Heart right ventricle (tissue), 16 donors: ENCODE results near the gene RAB14. TPM values are rescaled to one million over a fixed set of nuclear protein-coding genes. Genes with fewer than 3 reads are reported as not detected.
A peak's percentile ranks its signal among the peaks of the same experiment; 100 is the strongest.

Source experiments
- ATAC-seq, 8 donors: fragments of 200-7000 bp; cut with Tn5 transposase; one replicate each; pipeline ENCODE4 v1.9.1; 2020; ENCODE audit warnings: mild to moderate bottlenecking in 8 of 8, moderate library complexity in 8 of 8, moderate number of reproducible peaks in 1 of 8
- DNase-seq, 2 donors: peaks; one replicate each; pipeline ENCODE4 v3.0.0-alpha.2; 2020
- H3K27ac ChIP-seq, 10 donors: fragments of 200-600 bp; sonication (generic) in 2 of 10; one replicate each; pipeline versions ENCODE4 v1.5.0 to v1.8.0; 2020 to 2022; ENCODE audit warnings: mild to moderate bottlenecking in 3 of 10
- H3K27me3 ChIP-seq, 7 donors: fragments of 200-600 bp; one replicate each; pipeline ENCODE4 v1.8.0; 2021 to 2022; ENCODE audit warnings: mild to moderate bottlenecking in 2 of 7
- H3K36me3 ChIP-seq, 9 donors: fragments of 200-600 bp; sonication (generic) in 1 of 9; one replicate each; pipeline versions ENCODE4 v1.5.0 to v1.8.0; 2020 to 2022; ENCODE audit warnings: mild to moderate bottlenecking in 2 of 9
- H3K4me1 ChIP-seq, 9 donors: fragments of 200-600 bp; sonication (generic) in 1 of 9; one replicate each; pipeline versions ENCODE4 v1.5.0 to v1.8.0; 2020 to 2022; ENCODE audit warnings: mild to moderate bottlenecking in 4 of 9
- H3K4me3 ChIP-seq, 10 donors: fragments of 200-600 bp; sonication (generic) in 2 of 10; one replicate each; pipeline versions ENCODE4 v1.5.0 to v1.8.0; 2020 to 2022; ENCODE audit warnings: mild to moderate bottlenecking in 7 of 10, moderate library complexity in 2 of 10
- H3K9me3 ChIP-seq, 11 donors: fragments of 200-600 bp in 10 of 11; sonication (generic) in 2 of 11; one replicate each; pipeline versions ENCODE4 v1.5.0 to v1.8.0; 2013 to 2022; ENCODE audit warnings: mild to moderate bottlenecking in 2 of 11, control low read depth in 1 of 11, moderate library complexity in 1 of 11
- CTCF ChIP-seq, 9 donors: fragments of 200-600 bp; sonication (generic) in 2 of 9; IDR thresholded peaks; one replicate each; pipeline versions ENCODE4 v1.5.0 to v1.8.0; 2021 to 2022; ENCODE audit warnings: antibody characterized with exemption in 9 of 9, mild to moderate bottlenecking in 5 of 9, moderate library complexity in 1 of 9
- WGBS, 2 donors: extraction: QIAGEN DNeasy Blood & Tissue Kit; methylation state at CpG; one replicate each; pipeline ENCODE4 v1.1.7; 2013; ENCODE audit warnings: inconsistent platforms in 1 of 2; 5-methylcytosine and 5-hydroxymethylcytosine counted together
- intact Hi-C, 10 donors: fragments of 100-400 bp; cut with DNase I; formaldehyde crosslinking; loops; one replicate each; pipeline versions ENCODE4 v1.11.1 to v1.14.2; 2022
- polyA plus RNA-seq, 2 donors: library from polyadenylated mRNA; stranded (reverse); fragments of 200-250 nt; gene quantifications; one replicate each; pipeline ENCODE4 v1.2.3, GENCODE V29; 2013
- total RNA-seq, 10 donors: library from RNA; stranded (reverse); fragmentation: NEBNext Ultra II Directional in 3 of 10; extraction: Animal tissue kit (Norgen Biotek cat#: 25700) in 3 of 10; gene quantifications; one replicate each; pipeline versions ENCODE4 v1.2.1 to v1.2.4, GENCODE V29; 2021 to 2023
- donor health status: Arrhythmogenic right ventricular cardiomyopathy.
- donor health status: ischemic (EF 13 %, LVEDD 7.1; RV severe dilation, severe dysfunction).
- donor health status: healthy with polysubstance abuse.
- donor health status: DM: no; HTN: yes; CAD: no.
- donor health status: DM: no; HTN: no; CAD: no.
- donor health status: ischemic (EF 25% LVEDD 6.9; RV normal size, moderate dysfunction).
- donor health status: ischemic (EF 25% LVEDD 5.7; RV mildly dilated, moderate dysfunction).
- donor health status: healthy.
- donor health status: DM: yes; HTN: yes; CAD: no.
- donor health status: Ischemic cardiomyopathy.
- donor health status: ischemic (EF 35%, LVEDD 5.7; RV mildly dilated, moderate dysfunction).
- donor health status: nonischemic (EF 11% LVEDD 7.7; RV severe dilation, severe dysfunction).
- donor health status: DM: yes; HTN: yes; CAD: no.
- donor health status: PGD.
- donor health status: ischemic (EF 29% LVEDD 5.4; RV normal size, mild dysfunction).
- donor health status: nonischemic (EF 23%, LVEDD 6.1; RV moderate dilation, normal function).

RAB14 gene
- total and polyA plus RNA-seq, 12 donors = 17.6 to 60.7 (median 51.5) TPM

- H3K27me3 ChIP-seq = no peaks in the 10 kb centered on the region
- TF ChIP-seq CTCF (IDR thresholded peaks at IDR 0.05) = no peak
- ATAC-seq (no peak), DNase-seq (no peak)
- H3K27ac ChIP-seq = peak overlapping the region in 2 of 10 donors; percentile 3 to 34
- no peaks in the 10 kb centered on the region for H3K9me3 ChIP-seq
- peaks cover 0 to 56% (median 5%) of the 10 kb centered on the region in 9 donors for H3K36me3 ChIP-seq
- peaks cover 0 to 97% (median 82%) of the 10 kb centered on the region in 9 donors for H3K4me1 ChIP-seq
- H3K4me3 ChIP-seq = no peak overlapping the region
- 55 to 57% methylated on average over 3 of the region's 3 CpGs for whole genome bisulfite sequencing, 2 donors
- intact Hi-C loops = no loop called here
These were observed 13.9 kb downstream of the RAB14 start for GRCh38 chr9:121187636-121188305.

- no peaks in the 10 kb centered on the region for H3K9me3 ChIP-seq
- H3K36me3 ChIP-seq = peaks cover 0 to 74% (median 13%) of the 10 kb centered on the region in 9 donors
- no peaks in the 10 kb centered on the region for H3K27me3 ChIP-seq
- 80 to 86% methylated on average over 4 of the region's 4 CpGs for WGBS, 2 donors
- TF ChIP-seq CTCF (IDR thresholded peaks at IDR 0.05) = no peak
- intact Hi-C loops = no loop called here
- H3K4me3 ChIP-seq = no peak overlapping the region
- H3K4me1 ChIP-seq = peaks cover 0 to 94% (median 71%) of the 10 kb centered on the region in 9 donors
- H3K27ac ChIP-seq = peak overlapping the region in 1 of 10 donors; percentile 13
- ATAC-seq (peak in 2 of 8 donors; percentile 8 to 22), DNase-seq (no peak)
These were observed 15.8 kb downstream of the RAB14 start for GRCh38 chr9:121185774-121186403.

- 69 to 75% methylated on average over 3 of the region's 3 CpGs for WGBS, 2 donors
- H3K4me1 ChIP-seq = peaks cover 0 to 94% (median 65%) of the 10 kb centered on the region in 9 donors
- no peaks in the 10 kb centered on the region for H3K27me3 ChIP-seq
- peak in 4 of 8 donors; percentile 22 to 55 (median 26) for ATAC-seq
- no peaks in the 10 kb centered on the region for H3K9me3 ChIP-seq
- DNase-seq = no peak
- intact Hi-C loops = no loop called here
- H3K27ac ChIP-seq = no peak overlapping the region
- TF ChIP-seq CTCF (IDR thresholded peaks at IDR 0.05) = no peak
- peaks cover 0 to 77% (median 15%) of the 10 kb centered on the region in 9 donors for H3K36me3 ChIP-seq
- H3K4me3 ChIP-seq = no peak overlapping the region
These were observed 16.4 kb downstream of the RAB14 start for GRCh38 chr9:121185178-121185745.

- no peaks in the 10 kb centered on the region for H3K27me3 ChIP-seq
- no peak overlapping the region for H3K4me3 ChIP-seq
- ATAC-seq (no peak), DNase-seq (no peak)
- no peaks in the 10 kb centered on the region for H3K9me3 ChIP-seq
- peak overlapping the region in 1 of 10 donors; percentile 7 for H3K27ac ChIP-seq
- intact Hi-C loops = loop anchor here in 1 of 10 donors (5.0 kb wide), 1 partner anchor 1238 kb away; no protein-coding TSS in a partner anchor
- H3K4me1 ChIP-seq = peaks cover 0 to 88% (median 58%) of the 10 kb centered on the region in 9 donors
- H3K36me3 ChIP-seq = peaks cover 0 to 77% (median 20%) of the 10 kb centered on the region in 9 donors
- no peak for TF ChIP-seq CTCF (IDR thresholded peaks at IDR 0.05)
These were observed 17.2 kb downstream of the RAB14 start for GRCh38 chr9:121184463-121184862.
